Activated naive CD8-positive, alpha-beta T cell treated with anti-CD3 and anti-CD28 coated beads, Interleukin-2, amount 50 U/mL, for 24 hours (primary cell): ENCODE data around the gene PDE1C.

Experiments used
- ATAC-seq: fragments of 150-1000 bp; cut with Tn5 transposase; one replicate; pipeline ENCODE4 v1.10.0; 2021
- DNase-seq: peaks from one replicate; pipeline ENCODE4 v3.0.0; 2021
- H3K27ac Mint-ChIP-seq: one replicate; pipeline ENCODE4 v1.8.0; 2021; ENCODE audit warnings: mild to moderate bottlenecking, mixed read lengths
- H3K27me3 Mint-ChIP-seq: one replicate; pipeline ENCODE4 v1.8.0; 2021; ENCODE audit warnings: mixed read lengths
- H3K36me3 Mint-ChIP-seq: one replicate; pipeline ENCODE4 v1.8.0; 2021; ENCODE audit warnings: low read depth, mixed read lengths
- H3K4me1 Mint-ChIP-seq: one replicate; pipeline ENCODE4 v1.8.0; 2021; ENCODE audit warnings: mixed read lengths
- H3K4me3 Mint-ChIP-seq: one replicate; pipeline ENCODE4 v1.8.0; 2021; ENCODE audit warnings: mild to moderate bottlenecking, moderate library complexity, mixed read lengths
- H3K9me3 Mint-ChIP-seq: one replicate; pipeline ENCODE4 v1.8.0; 2021; ENCODE audit warnings: mixed read lengths

Gene PDE1C

DNA sequence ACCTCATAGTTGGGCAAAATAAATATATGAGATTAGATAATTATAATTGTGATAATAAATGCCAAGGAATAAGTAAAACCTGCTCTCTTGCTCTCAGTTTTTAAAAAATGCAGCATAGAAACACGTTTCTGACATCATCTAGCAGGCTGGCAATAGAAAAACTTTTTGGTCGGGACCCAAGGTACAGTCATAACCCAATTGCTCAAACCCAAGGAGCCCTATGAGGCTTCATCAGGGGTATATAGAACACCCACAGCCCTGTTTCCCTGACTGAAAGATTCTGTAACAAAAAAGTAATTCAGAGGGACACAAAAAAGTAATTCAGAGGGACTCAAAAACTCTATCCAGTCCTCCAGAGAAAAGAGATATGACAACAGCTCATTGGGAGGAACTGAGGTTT, 3.8 kb downstream of the PDE1C start:
- Mint-ChIP-seq H3K4me1 (no peaks in the 10 kb centered on the region), H3K27ac (no peak overlapping the region), H3K27me3 (peaks cover 15% of the 10 kb centered on the region), H3K9me3 (no peaks in the 10 kb centered on the region), H3K36me3 (no peaks in the 10 kb centered on the region), H3K4me3 (no peak overlapping the region)
- ATAC-seq = no peak
- no peak for DNase-seq

DNA sequence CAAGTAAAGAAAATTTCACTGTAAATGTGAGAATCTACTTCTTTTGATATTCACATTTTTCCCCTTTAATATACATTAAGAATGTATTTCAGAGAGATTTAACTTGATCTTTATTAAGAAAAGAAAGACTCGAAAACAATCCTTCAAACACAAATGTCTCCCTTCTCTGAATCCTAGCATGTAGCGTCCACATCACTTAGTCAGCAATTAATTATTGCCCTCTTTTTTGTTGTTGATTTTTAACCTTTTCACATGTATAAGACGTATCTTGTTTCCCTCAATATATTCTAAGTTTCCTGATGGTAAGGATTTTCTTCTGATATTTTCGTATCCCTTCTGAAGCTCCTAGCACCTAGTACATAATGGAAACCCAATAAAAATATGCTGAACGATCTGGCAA, 6.6 kb downstream of the PDE1C start:
- no peaks in the 10 kb centered on the region for H3K4me1 Mint-ChIP-seq
- H3K27ac Mint-ChIP-seq = no peak overlapping the region
- ATAC-seq (no peak), DNase-seq (no peak)
- H3K9me3 Mint-ChIP-seq = no peaks in the 10 kb centered on the region
- no peaks in the 10 kb centered on the region for H3K36me3 Mint-ChIP-seq
- no peaks in the 10 kb centered on the region for H3K27me3 Mint-ChIP-seq
- H3K4me3 Mint-ChIP-seq = no peak overlapping the region

DNA sequence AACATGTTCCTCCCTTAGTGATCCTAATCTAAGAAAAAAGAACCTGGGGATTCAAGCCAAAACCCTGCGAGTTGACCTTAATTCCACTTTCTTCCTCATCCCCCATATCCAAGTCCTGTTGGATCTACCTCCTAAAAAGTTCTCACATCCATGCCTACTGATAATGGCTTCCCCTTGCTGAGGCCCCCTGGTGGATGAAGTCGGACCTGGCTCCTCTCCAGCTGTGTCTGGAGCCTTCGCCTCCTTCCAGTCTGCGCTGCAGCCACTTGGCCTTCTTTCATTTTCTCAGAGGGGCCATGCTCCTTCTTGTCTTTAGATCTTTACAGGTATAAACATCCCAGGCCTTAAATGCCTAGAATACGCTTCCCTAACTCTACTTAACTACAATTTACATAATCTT, 8.1 kb downstream of the PDE1C start:
- DNase-seq = peak; percentile 11
- no peak for ATAC-seq
- Mint-ChIP-seq H3K36me3 (no peaks in the 10 kb centered on the region), H3K27ac (no peak overlapping the region), H3K9me3 (no peaks in the 10 kb centered on the region), H3K27me3 (no peaks in the 10 kb centered on the region), H3K4me3 (no peak overlapping the region), H3K4me1 (no peaks in the 10 kb centered on the region)

DNA sequence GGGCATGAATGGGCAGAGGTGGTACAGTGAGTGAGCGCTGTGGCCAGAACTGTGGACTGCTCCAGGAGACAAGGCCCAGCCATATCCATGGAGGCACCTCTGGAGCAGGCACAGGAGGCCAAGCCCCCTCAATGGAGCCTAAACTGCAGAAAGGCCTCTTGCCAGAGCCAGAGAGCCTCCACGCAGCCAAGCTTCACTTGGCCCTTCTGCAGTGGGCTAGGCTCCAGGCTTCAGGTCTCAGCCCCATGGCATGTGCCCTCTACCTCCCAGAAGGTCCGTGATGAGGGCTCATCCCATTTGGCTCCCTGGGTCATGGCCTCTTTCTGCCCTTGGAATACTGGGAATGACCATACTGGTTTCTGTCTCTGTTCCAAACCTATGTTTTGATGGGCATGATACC, 8.9 kb downstream of the PDE1C start:
- no peak overlapping the region for H3K4me3 Mint-ChIP-seq
- no peaks in the 10 kb centered on the region for H3K27me3 Mint-ChIP-seq
- ATAC-seq (no peak), DNase-seq (no peak)
- H3K36me3 Mint-ChIP-seq = no peaks in the 10 kb centered on the region
- H3K9me3 Mint-ChIP-seq = no peaks in the 10 kb centered on the region
- no peaks in the 10 kb centered on the region for H3K4me1 Mint-ChIP-seq
- H3K27ac Mint-ChIP-seq = no peak overlapping the region

DNA sequence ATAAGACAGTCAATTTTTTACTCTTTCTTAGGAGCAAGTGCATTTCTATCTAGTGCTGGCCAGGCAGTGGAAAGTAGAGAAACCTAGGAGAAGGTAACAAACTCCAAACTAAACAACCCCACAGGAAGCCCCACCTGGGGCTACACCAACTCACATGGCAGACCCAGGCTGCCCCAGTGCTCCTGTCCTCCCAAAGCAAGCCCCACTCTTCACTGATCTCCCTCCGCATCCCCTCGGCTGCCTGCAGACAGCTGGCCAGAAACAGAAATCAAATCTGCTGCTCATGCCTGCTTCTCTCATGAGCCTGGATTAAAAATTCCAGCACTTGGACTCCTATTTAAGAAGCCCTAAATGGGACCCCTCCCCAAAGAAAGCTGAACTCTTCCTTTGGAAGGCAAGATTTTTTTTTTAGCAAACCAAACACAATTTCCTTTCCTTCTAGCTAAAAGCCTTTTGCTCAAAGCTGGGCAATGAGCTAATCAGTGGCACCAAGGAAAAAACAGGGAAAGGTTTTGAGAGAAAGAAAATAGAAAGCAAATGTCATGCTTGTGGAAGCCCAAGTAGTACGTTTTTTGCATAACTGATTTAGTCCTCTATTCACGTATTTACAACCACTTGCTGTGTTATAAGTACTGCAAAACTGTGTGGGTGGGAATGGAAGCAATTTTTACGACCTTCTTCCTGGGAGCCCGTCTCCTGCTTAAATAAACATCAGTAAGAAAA, 10.8 kb downstream of the PDE1C start:
- ATAC-seq (no peak), DNase-seq (no peak)
- H3K27ac Mint-ChIP-seq = no peak overlapping the region
- no peaks in the 10 kb centered on the region for H3K4me1 Mint-ChIP-seq
- no peak overlapping the region for H3K4me3 Mint-ChIP-seq
- H3K27me3 Mint-ChIP-seq = no peaks in the 10 kb centered on the region
- no peaks in the 10 kb centered on the region for H3K9me3 Mint-ChIP-seq
- H3K36me3 Mint-ChIP-seq = no peaks in the 10 kb centered on the region

DNA sequence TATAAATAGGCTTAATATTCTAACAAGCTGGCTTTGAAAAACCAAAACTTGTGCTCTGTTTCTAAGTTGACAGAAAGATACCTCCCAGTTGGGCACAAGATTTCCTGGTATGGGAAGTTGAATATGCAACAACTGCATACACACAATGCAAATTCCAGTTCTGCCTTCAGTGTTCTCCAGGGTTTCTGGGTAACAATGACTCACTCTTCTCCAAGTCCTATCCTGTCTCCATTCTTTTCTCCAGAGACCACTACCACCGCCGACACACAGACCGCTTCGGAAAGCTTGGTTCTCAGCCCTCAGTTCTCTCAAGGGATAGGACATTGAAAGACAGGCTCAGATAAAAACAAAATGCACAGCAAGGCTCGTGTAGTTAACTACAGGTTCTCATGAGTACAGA, 12.2 kb downstream of the PDE1C start:
- Mint-ChIP-seq H3K27ac (no peak overlapping the region), H3K9me3 (no peaks in the 10 kb centered on the region), H3K4me3 (no peak overlapping the region), H3K36me3 (no peaks in the 10 kb centered on the region), H3K27me3 (no peaks in the 10 kb centered on the region), H3K4me1 (no peaks in the 10 kb centered on the region)
- ATAC-seq (no peak), DNase-seq (no peak)

DNA sequence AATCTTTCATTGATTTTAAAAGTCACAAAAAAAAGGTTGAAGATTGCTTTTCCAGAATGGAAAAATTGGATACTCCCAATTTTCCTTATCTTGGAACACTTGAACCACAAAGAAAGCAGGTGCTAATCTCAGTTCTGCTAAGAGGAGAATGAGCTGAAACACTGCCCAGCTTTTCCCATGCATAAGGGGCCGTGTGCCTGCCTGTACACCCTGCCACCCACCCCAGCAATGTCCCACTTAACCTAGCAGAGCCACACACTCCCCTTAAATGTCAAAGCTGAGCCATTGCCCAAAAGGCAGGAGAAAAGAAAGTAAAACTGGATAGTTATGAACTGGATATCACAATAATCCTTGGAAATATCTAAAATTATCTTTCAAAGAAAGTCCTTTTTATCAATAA, 13.4 kb downstream of the PDE1C start:
- H3K4me3 Mint-ChIP-seq = no peak overlapping the region
- no peak for ATAC-seq
- no peak overlapping the region for H3K27ac Mint-ChIP-seq
- no peaks in the 10 kb centered on the region for H3K36me3 Mint-ChIP-seq
- no peaks in the 10 kb centered on the region for H3K9me3 Mint-ChIP-seq
- no peaks in the 10 kb centered on the region for H3K27me3 Mint-ChIP-seq
- H3K4me1 Mint-ChIP-seq = no peaks in the 10 kb centered on the region
- no peak for DNase-seq

DNA sequence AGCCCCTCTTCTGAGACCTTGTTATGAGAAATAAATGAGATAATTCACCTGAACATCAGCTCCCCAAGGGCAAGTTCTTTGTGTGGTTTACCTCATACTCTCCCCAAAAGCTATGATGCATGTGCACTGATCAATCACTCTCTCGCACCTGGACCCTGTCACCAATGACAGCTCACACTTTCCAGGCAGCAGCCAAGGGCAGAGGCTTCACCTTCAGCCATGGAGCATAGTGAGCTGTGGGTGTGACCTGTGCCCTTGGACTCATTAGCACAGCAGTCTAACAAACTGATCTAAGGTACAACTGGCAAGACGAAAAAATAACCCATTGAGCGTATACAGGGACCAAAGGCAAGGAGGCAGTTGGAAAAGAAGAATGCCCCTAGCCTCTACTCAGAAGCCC, 17.0 kb downstream of the PDE1C start:
- no peak for DNase-seq
- H3K36me3 Mint-ChIP-seq = no peaks in the 10 kb centered on the region
- peaks cover 2% of the 10 kb centered on the region for H3K9me3 Mint-ChIP-seq
- H3K4me1 Mint-ChIP-seq = no peaks in the 10 kb centered on the region
- no peak for ATAC-seq
- no peak overlapping the region for H3K4me3 Mint-ChIP-seq
- H3K27ac Mint-ChIP-seq = no peak overlapping the region
- H3K27me3 Mint-ChIP-seq = no peaks in the 10 kb centered on the region

DNA sequence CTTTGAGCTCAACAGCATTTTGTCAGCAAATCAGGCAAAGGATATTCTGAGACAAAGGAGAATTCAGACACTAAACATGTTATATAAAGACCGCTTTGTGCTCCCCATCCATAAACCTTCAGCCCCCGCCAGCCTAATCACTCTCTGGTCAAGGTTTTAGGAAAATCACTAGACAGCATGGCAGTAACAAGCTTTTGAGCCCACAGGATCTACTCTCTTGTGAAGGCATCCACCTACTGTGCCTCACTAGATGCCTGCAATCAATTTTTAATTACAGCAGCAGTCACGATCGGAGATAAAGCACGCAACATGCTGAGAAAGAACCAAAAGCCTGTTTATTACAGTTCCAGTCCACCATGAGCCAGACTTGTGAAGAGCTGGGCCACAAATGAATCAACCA, 19.1 kb downstream of the PDE1C start:
- peaks cover 4% of the 10 kb centered on the region for H3K9me3 Mint-ChIP-seq
- no peaks in the 10 kb centered on the region for H3K36me3 Mint-ChIP-seq
- no peaks in the 10 kb centered on the region for H3K27me3 Mint-ChIP-seq

DNA sequence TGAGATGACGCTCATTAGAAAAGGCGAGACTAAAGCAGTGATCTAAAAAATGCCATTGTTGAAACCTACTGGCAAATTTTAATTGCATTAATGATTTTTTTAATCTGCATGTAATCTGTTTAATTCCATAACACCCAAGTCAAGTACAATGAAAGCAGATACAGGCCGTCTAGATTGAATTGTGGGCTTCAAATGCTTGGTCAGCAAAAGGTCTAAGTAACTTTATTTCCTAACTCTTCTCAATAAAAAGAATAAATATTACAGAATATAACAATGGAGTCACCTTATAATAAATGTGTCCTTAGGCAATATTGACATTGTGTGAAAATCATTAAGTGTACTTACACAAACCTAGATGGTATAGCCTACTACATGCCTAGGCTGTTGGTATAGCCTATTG, 20.6 kb downstream of the PDE1C start:
- Mint-ChIP-seq H3K9me3 (peaks cover 4% of the 10 kb centered on the region), H3K27ac (no peak overlapping the region), H3K36me3 (no peaks in the 10 kb centered on the region), H3K27me3 (no peaks in the 10 kb centered on the region), H3K4me1 (no peaks in the 10 kb centered on the region), H3K4me3 (no peak overlapping the region)
- DNase-seq (no peak), ATAC-seq (no peak)

More for the DNA sequence above, 19.1 kb downstream of the PDE1C start:
- no peaks in the 10 kb centered on the region for H3K4me1 Mint-ChIP-seq
- no peak for ATAC-seq
- H3K4me3 Mint-ChIP-seq = no peak overlapping the region
- no peak for DNase-seq
- no peak overlapping the region for H3K27ac Mint-ChIP-seq

DNA sequence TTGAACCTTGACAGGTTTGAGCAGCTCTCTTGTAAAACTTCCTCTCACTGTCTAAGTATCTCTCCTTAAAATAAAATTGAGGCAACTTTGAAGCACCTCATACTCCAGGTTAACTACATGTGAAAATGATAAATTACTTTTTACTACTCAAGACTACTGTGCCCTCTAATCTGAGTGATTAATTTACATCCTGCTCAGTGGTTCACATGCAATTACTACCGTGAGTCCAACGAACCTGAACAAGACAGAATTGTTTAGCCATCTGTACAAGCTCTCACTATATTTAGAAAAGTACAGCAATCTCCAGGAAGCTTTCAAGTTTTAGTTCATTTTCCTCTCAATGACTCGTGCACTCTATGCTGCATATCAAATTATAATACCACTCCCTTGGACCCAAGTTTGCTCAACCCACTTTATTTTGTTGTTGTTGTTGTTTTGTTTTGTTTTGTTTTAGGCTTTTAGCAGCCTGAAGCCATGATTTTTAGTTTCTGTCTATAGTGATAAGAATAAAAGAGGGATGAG, 21.2 kb downstream of the PDE1C start:
- H3K27ac Mint-ChIP-seq = no peak overlapping the region
- H3K27me3 Mint-ChIP-seq = no peaks in the 10 kb centered on the region
- peaks cover 9% of the 10 kb centered on the region for H3K9me3 Mint-ChIP-seq
- ATAC-seq (no peak), DNase-seq (no peak)
- no peak overlapping the region for H3K4me3 Mint-ChIP-seq
- H3K4me1 Mint-ChIP-seq = no peaks in the 10 kb centered on the region
- H3K36me3 Mint-ChIP-seq = no peaks in the 10 kb centered on the region

DNA sequence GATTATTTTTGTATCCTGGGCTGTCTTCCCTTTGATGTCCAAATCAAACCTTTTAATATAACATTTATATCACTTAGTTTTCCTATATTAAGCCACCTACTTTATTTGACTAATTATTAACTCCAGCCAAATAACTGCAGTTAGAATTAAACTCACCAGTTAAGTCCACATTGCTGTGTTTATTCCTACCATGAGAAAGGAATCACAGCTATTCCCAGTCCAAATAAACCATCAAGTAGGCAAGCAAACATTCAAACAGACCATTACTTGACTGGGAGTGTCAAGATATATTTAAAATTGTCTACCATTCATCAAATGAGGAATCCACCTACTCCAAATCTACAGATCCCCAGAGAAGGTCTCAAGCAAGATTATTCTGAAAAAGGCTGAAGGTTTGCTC, 22.4 kb downstream of the PDE1C start:
- Mint-ChIP-seq H3K36me3 (no peaks in the 10 kb centered on the region), H3K4me3 (no peak overlapping the region), H3K27me3 (no peaks in the 10 kb centered on the region), H3K9me3 (peaks cover 9% of the 10 kb centered on the region), H3K4me1 (no peaks in the 10 kb centered on the region), H3K27ac (no peak overlapping the region)
- DNase-seq (no peak), ATAC-seq (no peak)

DNA sequence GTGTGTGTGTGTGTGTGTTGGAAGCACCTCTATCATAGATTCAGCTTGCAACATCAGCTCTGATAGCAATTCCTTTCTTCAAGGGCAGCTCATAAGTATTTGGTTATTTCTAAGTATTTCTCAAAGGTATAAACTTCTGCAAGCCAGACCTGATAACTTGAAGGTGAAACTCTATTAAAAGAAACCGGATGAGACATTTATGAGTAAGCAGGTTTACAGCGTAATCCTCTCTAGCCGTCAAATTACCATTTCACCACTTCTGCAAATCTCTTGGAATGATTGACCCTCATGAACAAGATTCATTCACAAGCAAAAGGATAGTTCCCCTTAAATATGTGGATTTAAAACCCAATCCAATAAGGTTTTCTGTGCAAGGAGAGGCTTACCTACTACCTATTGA, 23.1 kb downstream of the PDE1C start:
- DNase-seq (no peak), ATAC-seq (no peak)
- H3K36me3 Mint-ChIP-seq = no peaks in the 10 kb centered on the region
- H3K27me3 Mint-ChIP-seq = no peaks in the 10 kb centered on the region
- no peaks in the 10 kb centered on the region for H3K4me1 Mint-ChIP-seq
- no peak overlapping the region for H3K4me3 Mint-ChIP-seq
- no peak overlapping the region for H3K27ac Mint-ChIP-seq
- H3K9me3 Mint-ChIP-seq = peaks cover 9% of the 10 kb centered on the region

DNA sequence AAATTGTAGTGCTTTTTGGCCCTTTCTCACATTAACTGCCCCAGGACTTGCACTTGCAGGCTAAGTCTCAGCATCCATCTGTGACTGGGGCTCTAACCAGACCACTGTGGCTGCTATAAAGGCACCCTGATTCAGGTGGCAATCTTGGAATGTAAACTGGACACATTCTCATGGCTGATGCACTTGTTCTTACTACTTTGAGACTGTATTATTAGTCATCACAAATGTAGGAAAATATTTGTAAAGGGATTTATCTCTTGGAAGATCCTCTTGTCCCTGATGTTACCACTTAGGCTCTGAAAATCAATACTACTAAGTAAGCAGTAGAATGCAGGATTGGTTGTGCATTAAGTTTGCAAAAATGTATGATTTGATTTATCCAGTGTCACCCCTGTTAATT, 25.0 kb downstream of the PDE1C start:
- Mint-ChIP-seq H3K4me3 (no peak overlapping the region), H3K27ac (no peak overlapping the region), H3K9me3 (peaks cover 9% of the 10 kb centered on the region), H3K36me3 (no peaks in the 10 kb centered on the region), H3K4me1 (no peaks in the 10 kb centered on the region), H3K27me3 (no peaks in the 10 kb centered on the region)
- ATAC-seq = no peak
- no peak for DNase-seq

DNA sequence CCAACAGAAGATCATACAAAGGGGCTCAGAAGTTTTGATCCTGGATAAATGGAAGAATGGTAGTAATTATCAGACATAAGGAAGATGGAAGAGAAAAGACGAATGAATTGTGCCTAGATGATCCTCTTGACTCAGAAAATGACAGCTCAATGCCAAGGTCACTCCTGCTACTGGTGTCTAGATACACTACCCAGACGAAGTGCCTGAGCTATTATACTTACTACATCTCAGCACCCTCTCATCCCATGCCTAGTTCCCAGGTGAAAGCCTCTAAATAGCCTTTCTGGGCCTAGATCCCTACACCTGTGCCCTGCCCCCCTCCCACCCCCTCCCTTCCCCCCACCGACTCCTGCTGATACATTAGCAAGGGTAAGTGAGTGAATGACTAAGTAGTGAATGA, 25.5 kb downstream of the PDE1C start:
- DNase-seq (no peak), ATAC-seq (no peak)
- no peaks in the 10 kb centered on the region for H3K4me1 Mint-ChIP-seq
- H3K36me3 Mint-ChIP-seq = no peaks in the 10 kb centered on the region
- H3K27ac Mint-ChIP-seq = no peak overlapping the region
- no peak overlapping the region for H3K4me3 Mint-ChIP-seq
- H3K9me3 Mint-ChIP-seq = peaks cover 9% of the 10 kb centered on the region
- no peaks in the 10 kb centered on the region for H3K27me3 Mint-ChIP-seq

DNA sequence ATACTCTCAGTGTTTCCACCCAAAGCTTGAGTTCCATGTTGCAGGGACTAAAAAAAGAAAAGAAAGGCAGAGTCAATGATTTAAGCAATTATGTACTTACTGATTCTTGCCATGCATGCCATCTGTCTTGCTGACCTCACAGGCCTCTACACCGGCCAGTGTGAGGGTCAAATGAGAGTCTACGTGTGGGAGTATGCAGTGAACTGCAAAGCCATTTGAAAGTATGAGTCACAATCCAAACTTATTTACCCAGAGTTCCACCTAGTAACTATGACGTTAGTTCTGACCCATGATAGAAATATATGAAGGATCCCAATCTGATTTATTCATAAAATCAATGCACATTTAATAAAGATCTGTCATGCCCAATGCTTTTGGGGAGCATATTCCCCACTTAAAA, 26.5 kb downstream of the PDE1C start:
- no peaks in the 10 kb centered on the region for H3K27me3 Mint-ChIP-seq
- no peak overlapping the region for H3K27ac Mint-ChIP-seq
- H3K4me3 Mint-ChIP-seq = no peak overlapping the region
- peaks cover 9% of the 10 kb centered on the region for H3K9me3 Mint-ChIP-seq
- no peaks in the 10 kb centered on the region for H3K36me3 Mint-ChIP-seq
- no peaks in the 10 kb centered on the region for H3K4me1 Mint-ChIP-seq
- no peak for ATAC-seq
- no peak for DNase-seq
